Astrocyte (in vitro differentiated cells and primary cell): Measurements from ENCODE around the gene TPD52L1.

Experiments used
- CTCF ChIP-seq: IDR thresholded peaks from 2 replicates; pipeline ENCODE4 v1.5.1; 2011; ENCODE audit warnings: low read depth, mild to moderate bottlenecking, inconsistent platforms, low read length, moderate library complexity; ENCODE audit not compliant: insufficient read depth
- EZH2 ChIP-seq: IDR thresholded peaks from 2 replicates; pipeline ENCODE4 v1.6.1; 2012; ENCODE audit warnings: mild to moderate bottlenecking, low read length, inconsistent platforms; ENCODE audit not compliant: insufficient read depth

DNA sequence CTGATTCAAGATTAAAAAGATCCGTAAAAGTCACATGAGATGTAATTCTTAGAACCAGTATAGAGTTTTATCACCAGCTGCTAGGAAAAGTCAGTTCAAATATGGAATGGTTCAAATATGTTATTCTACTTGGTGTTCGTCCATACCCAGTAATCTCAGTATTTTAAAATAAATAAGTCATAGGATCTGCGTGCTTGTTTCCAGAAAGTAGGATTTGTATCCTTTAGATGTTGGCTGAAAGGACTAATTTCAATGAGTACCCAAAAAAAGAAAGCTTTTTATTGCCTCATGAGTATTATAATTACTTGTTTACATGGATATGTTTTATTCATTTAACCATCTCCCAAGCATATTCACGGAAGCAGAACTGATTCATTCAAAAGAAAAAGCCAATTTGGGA is 12.2 kb downstream of the TPD52L1 start:
- no peak for TF ChIP-seq EZH2
- TF ChIP-seq CTCF, result no peak
